22Rv1 (cell line): Measurements from ENCODE around the gene MCUB.

Experiments
- CTCF ChIP-seq: fragments of 450-650 bp; IDR thresholded peaks from 2 replicates; pipeline ENCODE4 v1.5.1; 2017; ENCODE audit warnings: mild to moderate bottlenecking
- ZFX ChIP-seq: fragments of 450-650 bp; IDR thresholded peaks from 2 replicates; pipeline ENCODE4 v1.6.1; 2017; ENCODE audit warnings: antibody characterized with exemption, borderline replicate concordance

GRCh38 chr4:109640644-109641043, 80.6 kb downstream of the MCUB start:
- no peak for TF ChIP-seq CTCF
- no peak for TF ChIP-seq ZFX
